Left cardiac atrium (tissue), 4 donors: ENCODE measurements around the gene NTM. TPM values are rescaled to one million over a fixed set of nuclear protein-coding genes. Genes with fewer than 3 reads are reported as not detected.
A peak's percentile ranks its signal among the peaks of the same experiment; 100 is the strongest.
"Not testable (repeated sequence)": the region's sequence is repeated elsewhere in the genome, so short reads cannot be mapped to it uniquely, and the experiment has no call there.

Experiments used
- ATAC-seq, 2 donors: fragments of 200-7000 bp; cut with Tn5 transposase; one replicate each; pipeline ENCODE4 v1.9.1; 2020; ENCODE audit warnings: mild to moderate bottlenecking in 2 of 2, moderate library complexity in 2 of 2
- DNase-seq: peaks from one replicate; pipeline ENCODE4 v3.0.0-alpha.2; 2020
- intact Hi-C, 2 donors: fragments of 100-400 bp; cut with DNase I; formaldehyde crosslinking; loops; one replicate each; pipeline versions ENCODE4 v1.14.1 to v1.15.1; 2022 to 2023
- total RNA-seq, 2 donors: library from RNA; stranded (reverse); fragmentation: NEBNext Ultra II Directional; extraction: Animal tissue kit (Norgen Biotek cat#: 25700); gene quantifications; one replicate each; pipeline ENCODE4 v1.2.1, GENCODE V29; 2021
- donor health status: DM: no; HTN: yes; CAD: no.
- donor health status: DM: no; HTN: yes; CAD: no; lungs with severe emphysema.
- donor health status: DM: yes; HTN: yes; CAD: no.
- donor health status: Dilated cardiomyopathy.

Gene NTM
- total RNA-seq, 2 donors from 2014 or later: 21.5 to 37.4 TPM

DNA sequence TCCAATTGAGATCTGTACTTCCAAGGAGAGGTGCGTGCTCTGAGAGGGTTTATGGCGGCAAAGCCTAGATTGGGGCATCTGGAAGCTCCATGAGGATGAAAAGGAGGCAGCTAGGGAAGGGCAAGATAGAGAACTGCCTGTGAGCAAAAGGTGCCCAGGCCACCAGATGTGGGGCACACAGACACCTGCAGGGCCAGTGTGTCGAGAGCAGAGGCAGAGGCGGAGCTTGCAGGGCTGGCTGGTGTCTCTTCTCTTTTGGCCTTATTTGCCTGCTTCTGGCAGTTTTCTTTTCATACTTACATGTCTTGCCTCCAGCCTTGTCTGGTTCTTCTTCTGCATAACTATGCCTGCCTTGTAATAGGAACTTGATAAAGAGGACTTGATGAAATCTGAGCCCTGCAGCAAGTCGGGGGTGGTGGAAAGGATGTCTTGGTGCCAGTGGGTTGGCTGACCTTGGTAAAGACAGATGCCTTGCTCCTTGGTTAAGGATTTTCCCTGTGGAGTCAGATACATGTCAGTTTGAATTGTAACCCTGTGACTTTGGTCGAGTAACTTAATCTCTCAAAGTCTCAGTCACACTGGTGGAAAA lies 680.3 kb downstream of the NTM start:
- no peak for DNase-seq
- intact Hi-C loops: no loop called here
- ATAC-seq: peak in 1 of 2 donors; percentile 11

DNA sequence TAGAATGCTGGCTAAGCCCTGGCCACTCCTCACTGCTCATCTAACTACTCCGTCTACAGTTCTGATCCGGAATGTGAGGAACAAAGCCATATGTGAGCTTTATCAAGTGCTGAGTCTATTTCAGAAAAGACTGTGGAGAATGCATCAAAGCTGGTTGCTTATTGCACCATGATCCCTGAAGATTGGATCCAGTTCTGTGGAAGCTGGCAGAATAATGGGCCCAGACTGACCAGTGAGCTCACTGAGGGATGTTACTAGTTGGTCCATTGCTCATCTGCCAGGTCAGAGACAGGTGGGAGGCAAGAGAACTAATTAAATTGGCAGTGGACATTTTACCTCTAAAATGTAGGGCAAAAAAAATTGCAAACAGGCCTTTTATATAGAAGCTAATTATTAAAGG lies 681.3 kb downstream of the NTM start:
- intact Hi-C loops: no loop called here
- DNase-seq (no peak), ATAC-seq (peak in 1 of 2 donors; percentile 75)

DNA sequence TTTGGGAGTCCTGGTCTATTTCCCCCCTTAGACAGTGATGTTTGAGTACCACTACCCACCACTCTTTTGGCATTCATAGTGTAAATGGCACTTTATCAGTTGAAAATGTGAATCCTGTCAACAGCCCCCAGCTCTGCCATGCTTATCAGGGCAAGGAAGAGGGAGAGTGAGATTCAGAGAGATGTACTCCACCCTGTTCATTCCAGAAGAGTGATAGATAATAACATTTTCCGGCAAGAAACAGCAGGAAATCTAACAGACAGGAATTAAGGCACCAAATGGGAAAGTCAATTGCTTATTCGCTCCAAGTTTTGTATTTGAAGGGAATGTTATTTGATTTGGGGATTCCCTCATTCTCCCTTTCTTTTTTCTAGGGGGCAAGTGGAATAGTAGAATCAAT lies 681.9 kb downstream of the NTM start:
- intact Hi-C loops: no loop called here
- ATAC-seq (peak in 1 of 2 donors; percentile 50), DNase-seq (no peak)

DNA sequence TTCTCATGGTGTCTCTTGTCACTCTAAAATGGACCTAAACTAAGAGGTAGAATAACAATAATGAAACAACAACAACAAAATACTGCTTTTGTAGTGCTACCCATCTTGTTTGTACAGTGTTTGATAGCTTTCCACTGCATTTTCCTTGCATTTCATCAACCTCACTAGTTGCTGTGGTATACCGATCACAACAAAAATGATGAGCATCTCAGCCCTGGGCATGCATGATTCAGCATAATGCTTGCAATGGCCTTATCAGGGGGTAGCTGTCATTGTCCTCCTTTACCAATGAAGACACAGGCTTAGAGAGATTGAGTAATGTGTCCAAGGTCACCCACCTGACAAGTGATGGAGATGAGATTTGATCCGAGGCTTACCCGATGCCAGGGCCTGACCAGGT lies 682.5 kb downstream of the NTM start:
- ATAC-seq: no peak
- intact Hi-C loops: no loop called here
- no peak for DNase-seq

DNA sequence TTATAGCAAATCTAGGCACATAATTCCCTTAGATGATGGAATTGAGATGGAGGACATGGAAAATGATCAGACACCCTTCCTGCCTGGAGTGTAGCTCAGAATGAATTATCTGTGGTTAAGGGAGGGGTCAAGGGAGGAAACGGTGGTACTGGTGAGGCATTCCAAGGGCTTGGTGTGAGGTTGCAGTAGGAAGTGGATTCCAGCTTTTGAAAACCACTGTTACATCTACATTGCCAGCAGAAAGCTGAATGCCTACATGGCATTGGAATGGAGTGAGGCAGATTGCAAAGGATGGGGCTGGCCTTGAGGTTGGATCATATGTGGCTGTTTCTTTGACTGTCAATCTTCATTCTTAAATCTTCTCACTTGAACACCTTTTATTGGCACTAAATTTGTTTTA lies 684.4 kb downstream of the NTM start:
- ATAC-seq (no peak), DNase-seq (no peak)
- intact Hi-C loops: no loop called here

DNA sequence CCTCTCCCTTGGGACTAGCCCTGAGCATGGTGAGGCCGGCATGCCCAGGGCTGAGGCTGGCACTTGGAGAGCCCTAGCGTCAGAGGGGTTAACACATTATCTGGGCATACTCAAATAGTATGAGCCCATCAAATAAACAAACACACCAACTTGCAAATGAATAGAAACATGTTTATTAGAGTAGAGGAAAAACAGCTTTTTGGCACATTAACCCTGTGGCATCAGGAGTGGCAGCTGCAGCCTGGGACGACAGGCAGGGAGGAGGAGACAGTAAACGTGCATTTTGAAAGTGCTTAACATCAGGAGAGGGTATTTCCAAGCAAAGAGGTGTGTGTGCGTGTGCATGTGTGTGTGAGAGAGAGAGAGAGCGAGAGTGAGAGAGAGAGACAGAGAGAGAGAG lies 684.9 kb downstream of the NTM start:
- no peak for ATAC-seq
- no peak for DNase-seq
- intact Hi-C loops: no loop called here

DNA sequence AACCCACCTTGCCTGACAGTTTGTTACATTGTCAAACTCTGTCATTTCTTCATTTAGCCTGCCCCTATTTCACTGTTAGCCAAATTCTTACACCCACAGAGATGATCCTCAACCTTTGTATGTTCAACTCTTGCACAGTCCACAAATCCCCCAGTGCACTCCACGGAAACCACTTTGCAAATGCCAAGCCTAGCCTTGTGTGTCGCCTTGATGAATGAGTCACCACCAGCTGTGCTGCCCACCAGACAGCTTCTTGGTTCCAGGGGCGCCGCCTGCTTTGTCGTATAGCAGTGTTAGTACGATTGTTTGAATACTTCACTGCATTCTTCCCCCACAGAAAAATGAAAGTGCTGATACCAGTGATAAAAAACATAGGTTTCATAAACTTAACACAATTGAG lies 686.3 kb downstream of the NTM start:
- no peak for DNase-seq
- peak in 1 of 2 donors; percentile 14 for ATAC-seq
- intact Hi-C loops: no loop called here

DNA sequence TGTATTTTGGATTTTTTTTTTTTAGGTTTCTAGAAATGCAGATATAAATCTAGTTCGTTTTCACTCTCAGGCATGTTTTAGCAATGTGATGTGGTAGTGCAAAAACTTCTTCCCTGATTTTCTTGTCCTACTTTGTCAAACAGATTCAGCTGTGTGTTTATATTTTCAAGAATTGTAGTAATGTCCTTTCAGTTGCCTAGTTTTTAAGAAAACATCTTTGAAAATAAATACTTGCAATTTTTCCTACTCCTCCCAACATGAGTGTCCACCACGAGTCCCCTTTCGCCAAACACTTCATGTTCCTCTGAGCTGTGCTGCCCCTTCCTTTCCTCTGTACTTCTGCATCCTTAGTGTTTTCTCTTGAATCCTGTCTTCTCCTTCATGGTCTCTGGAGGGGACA lies 686.9 kb downstream of the NTM start:
- ATAC-seq (no peak), DNase-seq (no peak)
- intact Hi-C loops: no loop called here

DNA sequence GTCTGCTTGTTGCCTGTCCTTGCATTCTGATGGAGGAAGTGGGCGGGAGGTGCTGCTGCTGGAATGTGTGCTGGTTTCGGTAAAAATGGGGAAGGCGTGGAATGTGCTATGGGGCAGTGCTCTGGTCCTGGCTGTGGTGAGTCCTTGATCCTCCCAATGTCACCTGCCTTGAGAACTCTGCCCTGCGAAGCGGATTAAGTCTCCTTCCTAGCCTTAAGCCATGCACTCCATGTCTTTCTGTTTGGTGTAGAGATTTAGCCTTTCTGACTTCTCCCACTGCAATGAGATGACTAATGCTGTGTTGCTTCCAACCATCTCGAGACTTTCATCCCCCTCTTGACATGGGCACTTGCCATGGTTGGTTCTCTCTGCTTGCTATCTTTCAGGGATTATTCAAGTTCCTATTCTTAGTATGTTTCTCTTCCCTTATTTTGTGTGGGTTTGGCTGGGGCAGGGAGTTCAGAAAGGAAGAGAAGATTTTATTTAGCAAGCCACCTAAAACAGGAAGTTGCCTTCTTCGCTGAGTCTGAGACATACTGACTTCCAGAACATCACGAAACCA lies 687.9 kb downstream of the NTM start:
- ATAC-seq (peak; percentile 54 to 88), DNase-seq (no peak)
- intact Hi-C loops: loop anchor here in 1 of 2 donors (1.0 kb wide), 1 partner anchor 42 kb away; no protein-coding TSS in a partner anchor

DNA sequence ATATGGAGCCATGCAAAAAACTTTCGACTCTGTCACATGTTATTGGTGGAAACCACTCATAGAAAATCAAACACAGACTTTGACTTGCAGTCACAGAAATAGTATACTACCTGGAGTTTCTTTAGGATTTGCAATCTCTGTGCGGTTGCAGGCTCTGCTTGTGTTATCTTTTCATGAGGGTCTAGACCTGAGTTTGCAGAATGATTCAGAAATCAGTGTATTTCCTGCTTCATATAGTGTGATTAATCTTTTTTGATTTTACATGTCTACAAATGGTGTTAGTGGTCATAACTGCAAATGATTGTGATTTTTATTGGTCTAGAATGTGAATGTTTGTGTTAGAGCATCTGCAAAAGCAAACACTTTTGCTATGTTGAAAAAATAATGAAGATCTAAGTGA lies 690.2 kb downstream of the NTM start:
- DNase-seq: no peak
- intact Hi-C loops: no loop called here

DNA sequence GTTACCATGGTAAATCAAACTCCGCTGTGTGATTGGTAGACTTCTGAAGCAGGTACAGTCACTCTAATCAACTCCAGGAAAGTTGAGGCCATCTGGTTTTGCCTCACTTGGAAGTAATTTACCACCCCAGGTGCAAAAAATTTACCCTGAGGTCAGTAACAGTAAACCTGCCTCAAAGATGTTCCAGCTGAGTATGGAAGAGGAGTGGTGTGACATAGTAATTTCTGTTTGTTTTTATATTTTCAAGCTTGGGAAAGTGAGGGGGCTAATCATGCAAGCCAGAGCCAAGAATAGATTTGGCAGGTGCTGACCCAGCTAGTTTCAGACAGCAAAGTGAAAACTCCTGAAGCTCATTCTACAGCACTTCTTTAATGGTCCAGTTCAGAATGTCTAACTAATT lies 691.6 kb downstream of the NTM start:
- no peak for DNase-seq
- intact Hi-C loops: no loop called here

More for the DNA sequence above, 690.2 kb downstream of the NTM start:
- ATAC-seq: no peak

DNA sequence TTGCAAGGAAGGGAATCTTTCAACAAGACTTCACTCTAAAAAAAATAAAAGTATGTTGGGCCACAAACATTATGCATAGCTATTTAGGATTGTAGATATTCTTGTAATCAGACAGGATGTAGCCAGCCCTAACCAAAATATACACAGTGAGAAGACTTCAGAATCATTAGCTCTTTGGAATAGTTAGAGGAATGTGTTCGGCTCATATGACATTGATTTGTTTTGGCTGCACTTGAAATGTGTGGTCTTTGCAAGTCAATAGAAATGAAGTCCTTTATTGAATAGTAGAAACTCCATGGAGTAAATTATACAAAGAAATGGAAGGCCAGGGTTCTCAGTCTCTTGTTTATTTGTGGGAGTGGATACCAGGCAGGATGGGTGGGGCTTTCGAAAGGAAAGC lies 692.1 kb downstream of the NTM start:
- DNase-seq (no peak), ATAC-seq (no peak)
- intact Hi-C loops: no loop called here

More for the DNA sequence above, 691.6 kb downstream of the NTM start:
- no peak for ATAC-seq

DNA sequence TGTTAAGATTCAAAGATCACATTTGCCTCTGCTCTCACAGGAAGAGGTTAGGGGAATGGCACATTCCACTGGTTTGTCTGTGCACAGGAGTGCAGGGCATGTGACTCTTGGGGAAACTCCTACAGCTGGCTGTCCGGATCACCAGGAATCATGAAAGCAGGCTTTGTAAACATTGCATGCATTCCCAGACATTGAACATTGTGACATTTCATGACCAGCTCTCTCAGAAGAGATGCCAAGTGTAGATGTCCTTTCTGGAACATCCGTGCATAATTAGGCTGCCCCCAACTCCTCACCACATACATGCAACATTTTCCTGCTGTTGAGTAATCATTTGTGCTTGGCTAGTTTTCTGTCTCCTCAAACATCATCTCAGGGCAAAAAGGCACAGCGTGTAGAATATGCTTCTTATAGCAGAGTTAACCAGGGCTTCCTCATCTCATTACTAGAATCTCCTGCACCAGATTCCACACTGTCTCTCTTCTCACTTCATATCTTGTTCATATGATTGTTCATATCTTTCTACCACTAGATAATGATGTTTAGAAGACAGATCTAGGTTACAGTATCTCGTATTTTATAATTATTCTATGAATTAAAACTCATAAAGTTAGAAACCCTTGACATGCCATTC lies 694.7 kb downstream of the NTM start:
- ATAC-seq (peak in 1 of 2 donors; percentile 59), DNase-seq (no peak)
- intact Hi-C loops: no loop called here

DNA sequence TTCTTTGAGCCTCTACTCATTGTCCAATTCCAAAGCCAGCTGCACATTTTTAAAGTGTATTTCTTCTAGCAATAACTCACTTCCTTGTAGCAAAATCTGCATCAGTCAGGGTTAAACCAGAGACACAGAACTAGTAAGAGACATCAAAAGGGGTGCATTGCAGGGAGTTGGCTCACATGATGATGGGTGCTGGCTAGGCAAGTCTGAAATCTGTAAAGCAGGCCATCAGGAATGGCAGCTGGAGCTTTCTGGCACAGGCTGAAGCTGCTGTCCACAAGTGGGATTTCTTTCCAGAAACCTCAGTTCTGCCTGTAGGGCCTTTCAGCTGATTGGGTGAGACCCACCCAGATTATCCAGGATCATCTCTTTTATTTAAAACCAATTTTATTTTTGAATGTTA lies 698.1 kb downstream of the NTM start:
- DNase-seq (no peak), ATAC-seq (no peak)
- intact Hi-C loops: no loop called here

DNA sequence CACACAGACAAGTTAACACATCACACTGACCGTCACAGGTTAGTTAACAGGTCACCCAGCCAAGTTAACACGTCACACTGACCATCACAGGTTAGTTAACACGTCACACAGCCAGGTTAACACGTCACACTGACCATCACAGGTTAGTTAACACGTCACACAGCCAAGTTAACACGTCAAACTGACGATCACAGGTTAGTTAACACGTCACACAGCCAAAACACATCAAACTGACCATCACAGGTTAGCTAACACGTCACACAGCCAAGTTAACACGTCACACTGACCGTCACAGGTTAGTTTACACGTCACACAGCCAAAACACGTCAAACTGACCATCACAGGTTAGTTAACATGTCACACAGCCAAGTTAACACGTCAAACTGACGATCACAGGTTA lies 699.2 kb downstream of the NTM start:
- ATAC-seq, DNase-seq, intact Hi-C loops: not testable (repeated sequence)

DNA sequence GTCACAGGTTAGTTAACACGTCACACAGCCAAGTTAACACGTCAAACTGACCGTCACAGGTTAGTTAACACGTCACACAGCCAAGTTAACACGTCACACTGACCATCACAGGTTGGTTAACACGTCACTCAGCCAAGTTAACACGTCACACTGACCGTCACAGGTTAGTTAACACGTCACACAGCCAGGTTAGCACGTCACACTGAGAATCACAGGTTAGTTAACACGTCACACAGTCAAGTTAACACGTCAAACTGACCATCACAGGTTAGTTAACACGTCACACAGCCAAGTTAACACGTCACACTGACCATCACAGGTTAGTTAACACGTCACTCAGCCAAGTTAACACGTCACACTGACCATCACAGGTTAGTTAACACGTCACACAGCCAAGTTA lies 700.5 kb downstream of the NTM start:
- intact Hi-C loops, DNase-seq, ATAC-seq: not testable (repeated sequence)

DNA sequence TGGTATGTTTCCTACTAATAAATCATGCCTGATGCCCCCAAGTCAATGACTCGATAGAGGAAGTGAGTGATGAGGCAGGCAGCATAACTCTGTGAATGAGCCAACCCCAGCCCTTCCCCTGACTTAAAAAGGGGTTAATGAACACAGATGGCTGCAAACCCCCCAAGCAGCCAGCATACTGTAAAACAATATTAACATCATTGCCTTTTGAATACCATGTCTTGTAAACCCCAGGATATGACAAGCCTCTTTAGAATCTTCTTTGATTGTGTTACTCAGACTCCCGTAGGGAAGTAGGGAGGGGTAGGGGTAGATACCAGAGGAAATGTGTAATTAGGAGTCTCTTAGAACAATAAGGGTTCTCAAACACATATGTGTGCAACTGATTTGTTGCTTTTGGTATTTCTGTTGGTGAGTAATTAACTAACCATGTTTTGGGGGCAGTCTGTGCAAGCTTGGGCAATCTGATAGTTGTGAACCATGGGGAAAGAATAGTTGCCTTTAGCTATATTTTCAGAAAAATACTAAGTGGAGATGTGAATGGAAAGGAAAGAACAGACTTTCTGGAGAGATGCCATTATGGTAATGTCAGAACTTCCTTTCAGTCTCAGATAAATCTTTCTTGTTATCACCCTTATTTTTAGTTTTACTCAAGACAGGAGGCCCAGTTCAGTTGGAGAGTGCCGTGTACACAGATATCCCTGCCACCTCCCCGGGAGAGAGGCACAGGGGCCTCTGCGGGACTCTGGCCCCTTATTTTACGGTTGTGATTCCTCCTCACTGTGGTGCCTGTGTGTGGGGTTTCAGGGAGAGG lies 701.8 kb downstream of the NTM start:
- ATAC-seq (peak in 1 of 2 donors; percentile 94), DNase-seq (no peak)
- intact Hi-C loops: no loop called here

DNA sequence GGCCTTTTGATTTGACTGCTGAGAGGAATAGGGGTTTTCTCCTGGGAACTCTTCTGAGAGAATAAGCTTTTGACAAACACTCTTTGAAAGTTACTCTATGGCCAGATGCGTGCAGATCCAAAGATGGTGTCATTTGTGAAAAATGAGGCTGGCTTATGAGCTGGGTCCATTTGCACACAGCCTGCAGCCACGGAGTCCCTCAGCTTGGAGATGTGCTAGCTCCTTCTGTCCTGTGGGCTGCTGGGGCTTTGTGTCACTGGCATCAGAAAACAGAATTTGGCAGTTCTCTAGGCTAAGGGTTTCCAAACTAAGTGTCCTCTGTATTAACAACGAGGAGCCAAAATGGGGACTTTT lies 702.4 kb downstream of the NTM start:
- ATAC-seq (peak in 1 of 2 donors; percentile 78), DNase-seq (no peak)
- intact Hi-C loops: no loop called here

DNA sequence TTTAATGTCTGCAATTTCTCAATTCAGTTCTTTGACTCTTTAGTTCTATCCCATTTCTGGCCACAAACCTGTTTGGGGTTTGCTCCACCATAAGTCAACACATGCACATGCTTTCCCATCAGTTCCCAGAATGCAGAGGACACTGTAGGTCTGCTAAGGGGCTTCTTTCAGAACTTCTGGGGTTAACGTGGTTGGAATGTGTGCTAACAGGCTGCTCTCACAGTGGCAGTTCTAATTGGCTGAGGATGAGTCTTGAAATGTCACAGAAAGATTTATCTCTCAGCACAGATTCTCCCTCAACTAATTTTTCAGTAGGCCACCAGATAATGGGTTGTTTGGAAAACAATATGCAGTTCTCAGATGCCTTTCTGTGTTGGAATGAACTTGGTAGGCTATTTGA lies 703.4 kb downstream of the NTM start:
- no peak for DNase-seq
- no peak for ATAC-seq
- intact Hi-C loops: no loop called here

DNA sequence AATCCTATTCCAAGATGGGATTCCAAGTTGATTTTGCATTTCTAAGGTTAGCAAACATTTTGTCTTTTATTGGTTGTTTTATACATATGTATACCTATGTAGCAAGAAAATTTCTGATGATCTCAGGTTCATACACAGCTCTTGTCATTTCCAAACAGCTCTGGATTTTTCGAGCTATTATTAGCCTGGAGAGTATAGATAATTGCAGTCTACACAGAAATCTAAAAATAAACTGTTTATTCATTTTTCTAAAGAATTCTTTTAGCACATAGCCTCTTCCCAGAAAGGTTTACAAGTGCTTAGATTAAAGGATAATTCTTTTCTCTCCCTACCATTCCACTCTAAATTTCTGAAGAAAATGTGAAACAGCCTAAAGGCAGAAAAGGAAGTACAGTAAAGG lies 705.0 kb downstream of the NTM start:
- no peak for DNase-seq
- intact Hi-C loops: no loop called here
- ATAC-seq: no peak
